T1000 (cell line): ENCODE data around the gene AP2B1.
A peak's percentile ranks its signal among the peaks of the same experiment; 100 is the strongest.
"Not testable (repeated sequence)": the region's sequence is repeated elsewhere in the genome, so short reads cannot be mapped to it uniquely, and the experiment has no call there.

Experiments used
- DNase-seq: peaks from one replicate; lab custom pipeline; 2025; ENCODE audit warnings: mixed read lengths; lab: John Stamatoyannopoulos, UW

The AP2B1 gene

GRCh38 chr17:35577830-35578196 is 9.3 kb upstream of the AP2B1 start:
- DNase-seq: no peak

DNA sequence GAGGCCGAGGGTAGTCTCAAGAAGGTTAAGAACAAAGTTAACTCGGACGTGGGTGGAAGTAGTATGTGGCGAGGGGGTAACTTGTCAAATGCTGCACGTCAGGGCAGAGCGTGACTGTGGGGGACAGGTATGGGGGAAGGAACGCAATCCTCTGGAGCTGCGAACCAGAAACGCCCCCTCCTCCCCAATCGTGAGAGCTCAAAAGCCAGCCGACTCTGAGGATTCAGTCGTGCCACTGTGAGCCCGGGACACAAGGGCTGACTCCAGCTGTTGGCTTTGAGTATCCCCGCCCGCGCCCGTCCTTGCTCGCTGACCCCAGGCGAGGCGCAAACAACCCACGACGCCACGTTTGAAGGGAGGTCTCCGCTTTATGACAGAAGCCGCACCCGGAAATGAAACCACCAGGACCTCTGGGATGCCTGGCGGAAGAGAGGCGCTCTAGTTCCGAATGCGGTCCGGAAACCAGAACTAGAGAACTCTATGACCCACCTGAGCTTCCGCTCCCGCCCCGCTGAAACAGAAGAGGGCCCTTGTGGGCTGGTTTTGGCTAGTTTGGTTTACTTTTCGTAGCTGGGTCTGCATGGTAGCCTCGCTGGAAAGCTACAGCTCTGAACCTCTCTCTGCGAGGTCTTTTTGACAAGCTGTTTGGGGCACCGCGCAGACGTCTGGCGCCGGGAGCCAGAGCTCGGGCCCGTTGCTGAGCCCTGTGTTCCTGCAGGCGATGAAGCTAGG is 8.8 kb upstream of the AP2B1 start, which contains the start of gene PEX12:
TSS of gene PEX12 (minus strand) at position 375 of the 732 bp plus-strand sequence. CDS start 550 bp downstream, outside the sequence.
- DNase-seq: peak; percentile 78

- no peak for DNase-seq
Measured at GRCh38 chr17:35578929-35579432, 8.1 kb upstream of the AP2B1 start.

GRCh38 chr17:35584061-35584460 is 3.1 kb upstream of the AP2B1 start:
- no peak for DNase-seq

GRCh38 chr17:35586569-35587073 is 501 bp upstream of the AP2B1 start:
- no peak for DNase-seq

GRCh38 chr17:35588196-35588920 is 1.2 kb downstream of the AP2B1 start:
- DNase-seq: no peak

DNA sequence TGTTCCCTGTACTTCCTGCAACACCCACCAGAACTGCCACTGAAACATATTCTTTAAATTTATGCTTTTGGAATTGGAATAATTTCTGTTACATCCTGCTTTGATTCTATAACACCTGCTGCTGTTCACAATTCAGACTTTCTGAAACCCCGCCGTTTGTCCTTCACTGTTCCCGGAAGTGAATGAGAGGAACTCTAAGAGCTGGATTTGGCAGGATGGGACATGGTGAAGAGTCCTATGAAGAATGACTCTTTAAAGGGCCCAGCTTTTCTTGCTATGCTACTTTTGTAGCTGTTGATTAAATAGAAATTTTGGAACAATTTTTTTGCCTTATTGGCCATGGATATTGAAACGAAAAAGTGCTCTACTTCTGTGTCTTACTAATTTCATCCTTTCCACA is 8.9 kb downstream of the AP2B1 start:
- no peak for DNase-seq

GRCh38 chr17:35596530-35597233 is 9.6 kb downstream of the AP2B1 start:
- no peak for DNase-seq

GRCh38 chr17:35597604-35598003 is 10.5 kb downstream of the AP2B1 start:
- DNase-seq: no peak

- no peak for DNase-seq
Measured at GRCh38 chr17:35603674-35604073, 16.6 kb downstream of the AP2B1 start.

GRCh38 chr17:35605678-35606077 is 18.6 kb downstream of the AP2B1 start:
- no peak for DNase-seq

GRCh38 chr17:35607239-35607847 is 20.2 kb downstream of the AP2B1 start:
- no peak for DNase-seq

DNA sequence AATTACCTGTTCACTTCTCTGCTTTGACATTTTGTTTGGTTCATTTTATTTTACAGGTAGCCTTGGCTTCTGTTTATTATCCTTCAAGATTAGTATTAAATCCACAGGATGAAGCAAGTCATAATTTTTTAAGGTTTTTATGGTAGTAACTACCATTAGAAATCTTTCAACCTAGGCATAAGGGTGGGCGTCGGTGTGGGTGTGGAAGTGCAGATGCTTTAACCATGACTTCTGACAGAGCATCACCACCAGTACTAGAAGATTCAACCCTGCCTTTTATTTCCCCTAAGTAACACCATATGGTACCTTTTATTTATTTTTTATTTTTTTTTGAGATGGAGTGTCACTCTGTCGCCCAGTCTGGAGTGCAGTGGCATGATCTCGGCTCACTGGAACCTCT is 22.7 kb downstream of the AP2B1 start:
- no peak for DNase-seq

- DNase-seq: not testable (repeated sequence)
Measured at GRCh38 chr17:35610746-35611145, 23.6 kb downstream of the AP2B1 start.

DNA sequence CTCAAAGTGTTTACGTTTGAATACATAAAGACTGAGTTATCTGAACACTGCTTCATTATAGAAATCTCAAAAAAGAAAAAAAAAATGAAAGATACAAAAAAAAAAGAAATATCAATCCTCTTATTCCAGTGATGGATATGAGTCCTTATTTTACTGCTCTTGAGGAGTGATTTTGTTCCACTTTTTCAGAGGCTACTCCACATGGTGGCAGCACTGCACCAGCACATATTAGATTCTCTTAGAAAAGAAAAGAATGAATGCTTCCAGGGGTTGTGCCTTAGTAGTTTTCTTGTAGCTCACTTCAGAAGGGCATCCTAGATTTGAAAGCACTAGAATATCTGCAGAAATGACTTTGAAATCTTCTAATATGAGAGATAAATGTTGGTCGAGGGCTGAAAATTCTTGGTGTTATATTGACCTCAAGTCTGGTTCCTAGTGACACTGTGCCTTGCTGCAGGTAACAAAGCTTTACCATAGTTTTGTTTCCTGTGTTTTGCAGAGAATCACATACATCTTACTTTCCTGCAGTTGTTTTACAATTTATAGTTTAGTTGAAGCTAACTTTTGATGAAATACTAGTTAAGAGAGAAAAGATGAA is 25.9 kb downstream of the AP2B1 start:
- DNase-seq: no peak

GRCh38 chr17:35614810-35615209 is 27.7 kb downstream of the AP2B1 start:
- no peak for DNase-seq

DNA sequence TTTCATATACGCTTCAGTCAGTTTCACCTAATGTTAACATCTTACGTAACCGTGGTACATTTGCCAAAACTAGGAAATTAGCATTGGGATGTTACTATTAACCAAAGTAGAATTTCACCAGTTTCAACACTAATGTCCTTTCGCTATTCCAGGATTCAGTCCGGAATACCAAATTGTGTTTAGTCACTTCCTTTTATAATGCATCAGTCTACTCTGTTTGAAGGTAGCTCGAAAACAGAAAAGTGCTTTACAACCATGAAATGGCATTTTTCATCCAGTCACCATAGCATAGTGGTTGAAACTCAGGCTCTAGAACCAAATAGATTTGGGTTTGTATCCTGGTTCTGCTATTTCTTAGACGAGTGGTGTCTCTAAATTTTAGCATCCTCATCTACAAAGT is 29.4 kb downstream of the AP2B1 start:
- DNase-seq: no peak

DNA sequence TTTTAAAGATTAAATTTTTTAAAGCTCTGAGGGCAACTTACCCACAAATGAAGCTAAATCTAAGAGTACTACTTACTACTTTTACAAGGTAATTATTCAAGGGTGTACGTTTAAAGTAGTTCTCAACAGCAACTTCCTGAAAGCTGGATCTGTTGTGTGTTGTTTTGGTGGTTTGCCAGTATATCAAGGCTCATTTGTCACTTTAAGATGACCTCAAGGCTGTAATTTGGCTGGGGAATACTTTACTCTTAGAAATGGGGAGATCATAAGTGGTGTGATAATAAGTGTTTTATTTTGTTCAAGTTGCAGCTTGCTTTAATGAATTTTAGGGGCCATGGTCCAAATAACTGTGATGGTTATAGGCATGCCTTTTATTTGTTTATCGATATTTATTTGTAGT is 30.4 kb downstream of the AP2B1 start:
- DNase-seq: no peak

DNA sequence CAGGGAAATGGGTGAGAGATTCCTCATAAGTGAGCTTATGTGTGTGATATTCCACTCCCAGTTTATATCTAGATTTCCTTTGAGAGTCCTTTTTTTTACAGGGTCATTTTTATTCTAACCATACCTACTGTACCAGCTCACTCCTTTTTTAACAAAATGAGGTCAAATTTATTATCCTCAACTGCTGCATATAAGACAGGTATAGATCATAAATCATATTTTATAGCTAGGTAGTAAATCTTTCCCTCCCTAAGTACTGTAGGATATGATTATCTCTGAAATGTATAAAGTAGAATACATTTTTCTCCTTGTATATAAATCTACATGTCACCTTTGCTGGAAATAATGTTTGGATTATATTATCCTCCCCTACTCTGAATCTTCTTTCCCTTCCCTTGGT is 31.5 kb downstream of the AP2B1 start:
- DNase-seq: no peak

DNA sequence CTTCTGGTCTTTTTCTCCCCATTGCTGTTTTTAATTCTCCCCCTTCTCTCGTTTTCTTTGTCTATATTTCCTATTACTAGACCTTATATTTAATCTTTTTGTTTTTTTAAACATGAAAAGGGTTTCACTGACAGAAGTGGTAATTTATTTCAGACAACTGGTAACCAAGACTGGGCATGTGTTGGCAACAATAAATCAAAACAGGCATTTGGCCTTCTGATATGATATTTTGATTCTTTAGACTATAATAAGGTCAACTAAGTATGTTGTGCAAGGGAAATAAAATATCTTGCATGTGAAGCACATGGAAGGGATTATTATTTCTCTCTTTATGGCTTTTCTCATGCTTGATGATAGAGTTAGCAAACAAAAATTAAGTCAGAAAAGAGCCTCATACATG is 34.6 kb downstream of the AP2B1 start:
- no peak for DNase-seq

DNA sequence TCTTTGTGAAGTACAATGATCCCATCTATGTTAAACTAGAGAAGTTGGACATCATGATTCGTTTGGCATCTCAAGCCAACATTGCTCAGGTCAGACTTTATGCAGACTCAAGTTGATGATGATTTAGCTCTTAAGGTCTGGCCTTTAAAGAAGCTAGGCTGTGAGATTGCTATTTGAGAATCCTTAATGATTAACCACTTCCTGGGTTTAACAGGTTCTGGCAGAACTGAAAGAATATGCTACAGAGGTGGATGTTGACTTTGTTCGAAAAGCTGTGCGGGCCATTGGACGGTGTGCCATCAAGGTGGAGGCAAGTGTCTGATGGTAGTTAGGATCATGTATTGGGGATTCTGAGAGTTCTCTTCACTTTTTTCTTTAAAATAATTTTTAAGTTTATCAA is 40.3 kb downstream of the AP2B1 start:
- DNase-seq: no peak
